Activated gamma-delta T cell treated with anti-CD3 and anti-CD28 coated beads, Interleukin-2, amount 50 U/mL, for 16 hours (primary cell): ENCODE data around the gene CLEC4E.
"Not testable (repeated sequence)": the region's sequence is repeated elsewhere in the genome, so short reads cannot be mapped to it uniquely, and the experiment has no call there.

Experiments
- DNase-seq: peaks from one replicate; pipeline ENCODE4 v3.0.0-alpha.2; 2020; ENCODE audit warnings: low read depth

Gene CLEC4E, protein sequence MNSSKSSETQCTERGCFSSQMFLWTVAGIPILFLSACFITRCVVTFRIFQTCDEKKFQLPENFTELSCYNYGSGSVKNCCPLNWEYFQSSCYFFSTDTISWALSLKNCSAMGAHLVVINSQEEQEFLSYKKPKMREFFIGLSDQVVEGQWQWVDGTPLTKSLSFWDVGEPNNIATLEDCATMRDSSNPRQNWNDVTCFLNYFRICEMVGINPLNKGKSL

DNA sequence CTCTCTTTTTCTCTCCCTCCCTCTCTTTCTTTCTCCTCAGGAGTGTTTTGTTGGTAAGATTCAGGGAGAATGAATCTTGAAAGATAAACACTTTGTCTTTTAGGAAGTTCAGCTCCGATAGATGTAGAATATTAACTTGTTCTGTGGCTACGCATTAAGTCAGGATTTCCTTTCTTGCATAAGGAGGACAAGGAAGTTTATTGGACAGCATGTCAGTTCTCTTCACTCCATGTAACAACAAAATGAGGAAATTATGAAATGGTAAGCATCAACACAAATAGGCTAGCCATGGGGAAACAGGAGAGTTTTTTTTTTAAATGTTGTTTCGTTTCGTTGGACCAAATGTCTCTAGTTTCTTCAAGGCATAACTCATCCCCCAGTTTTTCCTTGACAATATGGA lies at the start of gene CLEC4E:
TSS of gene CLEC4E (minus strand) at position 75 of the 400 bp plus-strand sequence. CDS start 108 bp downstream, outside the sequence.
- DNase-seq = not testable (repeated sequence)

DNA sequence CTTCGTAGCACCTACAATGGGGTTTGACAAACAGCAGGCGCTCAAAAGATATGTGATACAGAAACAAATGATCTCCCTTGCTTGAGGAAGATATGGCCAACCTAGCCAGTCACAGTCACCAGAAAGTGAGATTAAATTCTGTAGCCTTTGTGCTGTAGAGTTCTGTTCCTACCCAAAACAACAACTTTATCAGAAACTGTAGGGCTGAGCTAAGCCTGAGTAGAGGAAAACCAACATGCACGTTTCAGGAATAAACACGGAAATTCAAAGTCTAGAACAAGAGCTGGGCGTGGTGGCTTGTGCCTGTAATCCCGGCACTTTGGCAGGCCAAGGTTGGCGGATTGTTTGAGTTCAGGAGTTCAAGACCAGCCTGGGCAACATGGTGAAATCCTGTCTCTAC lies 49.0 kb upstream of the CLEC4E start:
- DNase-seq = no peak

DNA sequence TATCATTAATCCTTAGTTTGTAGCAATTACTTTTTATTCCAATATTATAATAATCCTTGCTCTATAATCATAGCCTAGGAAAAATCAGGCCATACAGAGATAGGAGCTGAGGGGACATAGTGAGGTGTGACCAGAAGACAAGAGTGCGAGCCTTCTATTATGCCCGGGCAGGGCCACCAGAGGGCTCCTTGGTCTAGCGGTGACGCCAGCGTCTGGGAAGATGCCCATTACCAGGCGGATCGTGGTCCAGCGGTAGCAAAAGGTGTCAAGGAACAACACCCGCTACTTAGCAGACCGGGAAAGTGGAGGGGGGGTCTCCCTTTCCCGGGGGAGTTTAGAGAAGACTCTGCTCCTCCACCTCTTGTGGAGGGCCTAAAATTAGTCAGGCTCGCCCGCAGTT lies 43.8 kb upstream of the CLEC4E start:
- DNase-seq = not testable (repeated sequence)

DNA sequence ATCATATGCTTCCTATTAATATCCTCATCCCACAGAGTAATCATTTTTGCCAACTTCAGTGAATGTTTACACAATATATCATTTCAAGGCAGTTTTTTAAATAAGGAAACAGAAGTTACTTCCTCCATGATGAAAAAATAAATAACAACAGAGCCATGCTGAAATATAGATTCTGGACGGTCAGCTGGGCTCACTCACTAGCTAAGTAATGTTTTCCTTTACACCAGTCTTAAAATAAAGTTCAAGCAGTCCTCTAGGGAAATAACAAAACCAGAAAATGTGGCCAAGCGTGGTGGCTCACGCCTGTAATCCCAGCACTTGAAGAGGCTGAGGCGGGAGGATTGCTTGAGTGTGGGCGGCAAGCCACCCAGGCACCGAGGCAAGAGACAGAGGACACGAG lies 43.3 kb upstream of the CLEC4E start:
- DNase-seq = no peak

DNA sequence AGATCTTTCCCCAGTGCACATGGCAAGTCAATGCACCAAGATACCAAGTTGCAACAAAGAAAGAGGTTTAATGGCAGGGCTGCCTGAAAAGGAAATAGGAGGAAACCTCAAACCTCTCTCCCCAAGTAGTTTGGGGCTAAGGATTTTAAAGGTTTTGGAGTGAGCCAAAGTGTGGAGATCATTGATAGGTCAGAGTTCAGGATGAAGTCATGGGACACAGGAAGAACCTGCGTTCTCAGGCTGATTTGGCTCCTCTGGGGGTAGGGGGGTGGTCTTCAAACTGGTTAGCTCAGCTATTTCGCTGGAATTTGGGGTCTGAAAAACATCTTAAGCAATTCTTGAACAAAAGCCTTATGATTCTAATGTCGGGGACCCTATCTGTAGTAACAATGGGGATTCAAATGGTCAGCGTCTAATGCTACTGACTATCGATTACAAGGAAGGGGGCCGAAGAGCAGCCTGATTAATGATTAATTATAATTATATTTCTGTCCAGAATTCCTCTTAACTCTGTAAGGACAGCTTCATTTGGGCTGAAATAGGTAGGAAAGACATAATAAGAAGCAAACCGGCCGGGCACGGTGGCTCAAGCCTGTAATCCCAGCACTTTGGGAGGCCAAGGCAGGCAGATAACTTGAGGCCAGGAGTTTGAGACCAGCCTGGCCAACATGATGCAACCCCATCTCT lies 40.5 kb upstream of the CLEC4E start:
- no peak for DNase-seq

DNA sequence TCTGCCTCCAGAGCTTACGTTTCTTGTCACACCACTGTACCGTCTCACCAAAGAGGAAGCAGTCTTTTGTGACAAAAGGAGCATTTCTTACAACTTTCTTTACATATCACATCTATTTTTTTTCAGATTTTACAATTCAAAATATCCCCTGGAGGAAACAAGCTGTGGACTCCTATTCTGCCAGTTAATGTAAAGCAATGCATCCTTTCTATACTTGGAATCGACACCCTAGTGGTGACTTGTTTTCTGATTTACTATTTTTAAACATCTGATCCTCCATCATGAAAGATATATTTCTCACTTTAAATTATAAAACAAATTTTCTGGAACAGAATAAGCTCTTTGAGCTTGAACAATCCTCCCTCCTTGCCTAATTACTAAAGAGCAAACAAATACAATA lies 37.2 kb upstream of the CLEC4E start:
- DNase-seq = no peak

DNA sequence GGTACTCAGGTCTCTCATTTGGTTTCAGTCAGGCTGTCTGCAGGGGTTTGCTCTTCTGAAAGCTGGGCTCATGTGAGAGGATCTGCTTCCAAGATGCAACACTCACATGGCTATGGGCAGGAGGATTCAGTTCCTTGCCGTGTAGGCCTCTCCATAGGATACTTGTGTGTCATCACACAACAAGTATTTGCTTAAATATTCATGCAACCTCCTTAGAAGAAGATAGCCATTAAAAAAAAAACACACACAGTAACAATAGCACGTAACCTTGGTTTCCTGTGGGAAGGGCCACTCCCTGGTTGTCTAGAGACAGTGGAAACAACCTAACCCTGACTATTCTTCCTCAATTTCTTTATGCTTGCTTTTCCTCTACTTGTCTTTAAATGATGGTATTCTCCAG lies 31.8 kb upstream of the CLEC4E start:
- no peak for DNase-seq

DNA sequence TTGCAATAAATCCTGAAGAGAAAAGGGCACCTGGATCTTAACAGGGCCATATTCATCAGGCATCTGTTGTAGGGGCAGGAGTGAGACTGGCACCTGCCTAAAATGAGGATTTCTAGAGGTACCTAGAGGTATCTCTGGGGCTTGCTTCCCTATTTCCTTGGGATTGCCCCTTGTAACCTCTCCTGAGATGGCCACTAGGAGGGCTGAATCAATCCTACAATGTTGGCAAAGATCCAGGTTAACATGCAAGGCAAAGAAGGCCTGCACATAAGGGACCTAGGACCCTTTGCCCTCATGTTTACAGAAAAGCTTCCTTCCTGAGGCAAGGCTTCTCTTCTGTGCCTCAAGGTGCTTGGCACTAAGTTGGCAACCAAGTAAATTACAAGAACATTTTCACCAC lies 25.8 kb upstream of the CLEC4E start:
- no peak for DNase-seq

DNA sequence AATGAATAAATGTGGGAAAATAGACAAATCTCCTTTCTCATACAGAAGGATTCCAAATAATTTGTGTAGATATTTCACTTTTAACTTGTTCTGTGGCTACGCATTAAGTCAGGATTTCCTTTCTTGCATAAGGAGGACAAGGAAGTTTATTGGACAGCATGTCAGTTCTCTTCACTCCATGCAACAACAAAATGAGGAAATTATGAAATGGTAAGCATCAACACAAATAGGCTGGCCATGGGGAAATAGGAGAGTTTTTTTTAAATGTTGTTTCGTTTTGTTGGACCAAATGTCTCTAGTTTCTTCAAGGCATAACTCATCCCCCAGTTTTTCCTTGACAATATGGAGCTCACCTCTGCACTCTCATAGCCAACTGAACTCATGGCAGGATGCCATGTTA lies 25.3 kb upstream of the CLEC4E start:
- DNase-seq = not testable (repeated sequence)

DNA sequence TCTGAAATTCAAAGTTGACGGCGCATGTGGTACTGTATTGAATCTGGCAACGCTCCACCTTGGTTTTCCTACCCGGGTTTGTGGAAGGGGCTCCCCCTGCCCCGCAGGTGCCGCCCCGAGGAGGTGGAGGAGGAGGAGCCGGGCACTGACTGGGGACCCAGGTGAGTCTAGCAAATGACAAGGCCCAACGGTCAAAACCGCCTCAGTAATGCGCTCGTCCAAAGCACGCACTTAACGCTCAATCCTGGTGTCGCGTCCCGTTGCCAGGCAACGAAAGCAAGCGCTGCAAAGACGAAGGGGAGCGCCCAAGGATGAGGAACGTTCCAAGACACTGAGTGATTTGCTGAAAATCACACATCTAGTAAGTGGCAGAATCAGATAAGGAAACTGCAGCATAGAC lies 24.0 kb upstream of the CLEC4E start:
- DNase-seq = no peak

DNA sequence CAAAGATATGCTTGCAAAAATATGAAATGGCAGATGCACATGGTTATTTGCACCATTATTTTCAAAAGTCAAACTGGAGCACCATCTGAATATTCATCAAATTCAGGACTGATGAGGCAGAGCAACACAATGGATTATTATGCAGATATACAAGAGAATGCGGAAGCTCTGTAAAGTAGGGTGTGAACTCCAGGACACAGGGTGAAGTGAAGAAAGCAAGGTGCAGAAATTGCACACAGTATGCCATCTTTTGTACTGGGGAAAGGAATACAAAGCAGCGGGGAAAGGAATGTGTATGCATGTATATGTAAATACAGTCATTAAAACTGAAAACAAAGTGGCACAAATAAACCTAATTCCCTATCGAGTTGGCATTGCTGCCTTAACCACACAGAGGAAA lies 22.7 kb upstream of the CLEC4E start:
- DNase-seq = no peak

DNA sequence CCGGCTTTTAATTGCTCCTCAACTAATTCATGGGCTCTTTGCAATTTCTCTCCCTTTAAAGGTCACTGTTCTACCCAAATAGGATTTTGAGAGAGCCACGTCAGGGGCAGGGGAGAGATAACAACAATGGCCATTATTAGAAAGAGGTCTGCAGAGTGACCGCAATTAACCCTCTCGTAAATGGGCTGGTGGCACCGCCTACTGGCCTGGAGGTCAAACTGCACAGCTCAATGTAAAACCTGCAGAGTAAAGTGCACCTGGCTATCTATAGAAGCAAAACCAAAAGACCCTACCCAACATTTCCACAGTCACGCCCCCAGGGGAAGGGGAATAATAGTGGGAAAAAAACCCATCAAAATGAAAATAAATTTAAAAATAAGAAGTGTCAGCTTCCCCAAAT lies 21.6 kb upstream of the CLEC4E start:
- no peak for DNase-seq

DNA sequence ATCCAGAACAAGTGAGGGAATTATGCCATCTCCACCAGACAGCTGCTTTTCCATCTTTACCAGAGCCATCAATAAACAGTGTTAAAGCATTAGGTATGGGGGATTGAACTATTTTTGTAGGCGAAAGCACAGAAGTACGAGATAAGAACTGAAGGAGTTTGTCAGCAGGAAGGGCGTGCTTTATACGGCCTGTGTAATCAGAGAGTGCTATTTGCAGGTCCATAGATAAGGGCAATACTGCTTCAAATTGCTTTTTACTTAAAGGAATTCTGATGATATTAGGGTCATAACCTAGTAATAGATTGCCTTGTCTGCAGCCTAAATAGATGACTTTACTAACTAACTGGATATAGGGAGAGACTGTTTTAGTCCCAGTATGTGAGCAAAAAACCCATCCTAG lies 20.3 kb upstream of the CLEC4E start:
- DNase-seq = no peak

DNA sequence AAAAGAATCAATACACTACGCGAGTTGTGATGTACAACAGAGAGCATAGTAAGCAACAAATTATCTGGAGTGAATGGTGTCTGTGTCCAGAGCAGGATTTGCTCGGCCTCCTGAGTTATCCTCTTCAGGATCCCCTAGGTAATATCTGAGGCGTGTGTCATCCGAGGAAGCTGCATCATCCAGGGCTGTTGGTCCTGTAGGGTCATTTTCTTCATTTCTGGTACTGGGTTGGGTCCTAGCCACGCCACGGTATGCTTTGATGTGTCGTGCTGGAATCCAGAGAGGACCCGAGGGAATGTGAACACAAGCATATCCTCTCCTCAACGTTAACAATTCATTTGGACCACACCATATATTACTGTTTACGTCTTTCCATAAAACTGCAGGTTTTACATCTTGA lies 19.0 kb upstream of the CLEC4E start:
- no peak for DNase-seq

DNA sequence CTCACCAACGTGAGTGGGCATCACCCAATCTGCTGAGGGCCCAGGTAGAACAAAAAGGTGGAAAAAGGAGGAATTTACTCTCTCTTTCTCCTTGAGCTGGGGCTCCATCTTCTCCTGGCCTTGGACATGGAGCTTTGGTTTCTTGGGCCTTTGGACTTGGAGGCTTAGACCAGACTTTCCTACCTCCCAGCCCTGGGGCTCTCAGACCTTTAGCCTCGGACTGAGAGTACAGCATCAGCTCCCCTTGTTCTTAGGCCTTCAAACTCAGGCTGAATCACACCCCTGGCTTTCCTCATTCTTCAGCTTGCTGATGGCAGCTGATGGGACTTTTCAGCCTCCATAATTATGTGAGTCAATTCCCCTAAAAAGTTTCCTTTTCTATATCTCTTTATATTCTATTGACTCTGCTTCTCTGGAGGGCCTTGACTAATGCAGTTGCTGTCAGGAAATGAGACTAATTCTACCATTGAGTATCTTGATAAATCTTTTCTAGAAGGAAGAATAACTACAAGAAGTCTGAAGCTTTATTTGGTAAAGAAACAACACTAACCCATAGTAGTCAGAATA lies 15.9 kb upstream of the CLEC4E start:
- no peak for DNase-seq

DNA sequence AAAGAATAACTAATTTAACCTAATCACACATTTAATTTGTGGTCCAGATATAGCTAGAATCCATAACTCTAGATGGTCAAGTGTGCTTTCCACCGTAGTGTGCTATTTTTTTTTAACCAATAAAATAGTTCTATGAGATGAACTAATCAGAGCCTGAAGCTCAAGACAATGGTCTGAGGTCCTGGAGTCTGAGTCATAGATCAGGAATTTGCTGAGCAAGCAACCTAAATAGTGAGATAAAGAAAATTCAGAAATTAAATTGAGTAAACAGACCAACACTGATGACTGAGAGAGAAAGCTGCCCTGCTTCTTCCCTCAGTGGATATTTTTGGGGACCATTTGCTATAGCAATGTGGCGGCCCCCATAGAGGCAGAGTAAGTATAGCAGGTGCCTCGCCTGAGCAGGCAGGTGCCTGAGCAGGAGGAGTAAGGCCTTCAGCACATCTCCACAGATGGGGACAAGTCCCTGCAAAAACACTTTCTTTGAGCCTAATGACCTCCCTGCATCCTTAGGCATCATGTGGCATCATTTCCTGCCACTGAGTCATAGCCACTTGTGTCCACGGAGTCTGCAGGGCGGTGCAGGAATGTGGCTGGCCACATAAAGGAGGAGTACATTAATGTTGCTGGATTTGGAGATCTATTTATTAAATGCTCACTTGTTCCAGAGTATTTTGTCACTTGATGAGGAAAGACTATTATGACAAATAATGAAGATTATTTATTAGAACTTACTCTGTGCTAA lies 13.9 kb upstream of the CLEC4E start:
- no peak for DNase-seq

DNA sequence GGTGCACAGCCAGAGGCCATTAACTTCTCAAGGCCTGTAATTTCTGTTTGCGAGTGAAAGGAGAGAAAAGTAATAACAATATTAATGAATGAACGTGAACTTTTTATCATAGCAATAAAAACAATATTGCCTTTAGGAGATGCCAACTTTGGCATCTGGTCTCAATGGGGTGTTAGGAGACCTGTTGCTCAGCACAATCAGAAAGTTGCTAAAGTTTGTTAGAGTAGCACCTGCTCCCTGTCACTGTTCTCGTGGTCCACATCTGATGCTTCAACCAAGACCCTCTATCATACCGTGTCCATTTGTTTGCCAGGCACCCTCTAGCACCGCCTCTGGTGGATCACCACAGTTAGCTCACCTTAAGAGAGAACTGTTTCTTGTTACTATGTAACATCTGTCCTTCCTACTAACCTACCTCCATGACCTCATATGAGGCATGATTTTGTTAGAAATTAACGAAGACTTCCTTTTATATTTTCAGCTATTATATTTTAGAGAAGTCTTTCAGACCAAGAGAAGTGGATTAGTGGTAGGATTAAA lies 12.5 kb upstream of the CLEC4E start:
- DNase-seq = no peak

DNA sequence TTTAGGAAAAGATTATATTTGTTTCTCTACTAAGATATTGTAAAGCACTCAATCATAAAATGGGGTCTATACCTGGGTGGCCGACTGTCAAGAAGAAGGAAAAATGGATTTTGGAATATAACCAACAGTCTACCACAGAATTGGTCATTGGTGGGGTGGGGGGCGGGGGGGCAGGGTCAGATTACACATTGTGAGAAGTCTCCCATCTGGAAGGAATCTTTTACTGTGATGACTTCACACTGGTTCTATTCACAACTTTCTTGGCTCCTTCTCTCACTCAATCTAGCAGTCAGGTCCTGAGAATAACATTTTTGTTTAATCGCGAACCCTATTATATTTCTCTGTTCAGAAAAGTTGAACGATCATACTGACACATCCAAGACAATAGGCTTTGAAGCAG lies 8.7 kb upstream of the CLEC4E start:
- DNase-seq = no peak

DNA sequence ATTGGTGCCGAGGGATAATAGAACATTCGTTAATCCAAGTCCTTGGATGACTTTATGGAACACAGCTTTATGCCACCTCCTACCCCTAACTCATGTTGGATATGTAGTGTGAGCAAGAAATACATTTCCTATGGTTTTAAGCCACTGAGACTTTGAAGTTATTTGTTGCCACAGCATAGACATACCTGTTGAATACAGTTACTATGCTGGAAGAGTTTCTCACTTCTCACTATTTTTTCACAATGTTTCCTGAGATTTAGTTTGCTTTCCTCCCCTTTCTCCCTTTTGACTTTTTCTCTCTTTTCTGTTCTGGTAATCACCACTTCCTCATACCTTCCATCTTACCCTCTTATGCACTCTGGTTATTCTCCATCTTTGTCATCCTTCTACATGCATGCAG lies 7.5 kb upstream of the CLEC4E start:
- DNase-seq = no peak

DNA sequence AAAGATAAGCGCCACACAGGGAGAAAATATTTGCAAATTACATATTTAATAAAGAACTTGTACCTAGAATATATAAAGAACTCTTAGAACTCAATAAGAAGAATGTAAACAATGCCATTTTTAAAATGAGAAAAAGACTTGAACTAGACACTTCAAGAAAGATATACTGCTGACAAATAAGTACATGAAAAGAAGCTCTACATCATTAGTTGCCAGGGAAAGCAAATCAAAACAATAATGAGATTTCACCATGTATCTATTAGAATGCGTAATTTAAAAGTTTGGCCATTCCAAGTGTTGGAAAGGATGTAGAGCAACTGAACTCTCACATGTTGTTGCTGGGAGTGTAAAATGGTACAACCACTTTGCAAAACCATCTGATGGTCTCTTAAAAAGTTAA lies 6.9 kb upstream of the CLEC4E start:
- DNase-seq = no peak

DNA sequence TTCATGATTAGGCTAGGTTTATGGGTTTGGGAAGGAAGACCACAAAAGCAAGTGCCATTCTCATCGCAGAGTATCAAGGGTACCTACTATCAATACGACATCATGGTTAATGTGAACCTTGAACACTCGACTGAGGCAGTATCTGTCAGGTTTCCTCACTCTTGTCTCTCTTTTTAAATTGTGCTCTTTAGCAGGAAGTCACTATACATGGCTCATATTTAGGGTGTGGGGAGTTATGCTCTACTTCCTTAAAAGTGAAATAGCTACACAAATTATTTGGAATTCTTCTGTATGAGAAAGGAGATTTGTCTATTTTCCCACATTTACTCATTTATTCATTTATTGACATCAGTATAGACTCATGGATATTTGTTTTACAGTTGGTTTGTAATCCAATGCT lies 5.9 kb upstream of the CLEC4E start:
- no peak for DNase-seq

DNA sequence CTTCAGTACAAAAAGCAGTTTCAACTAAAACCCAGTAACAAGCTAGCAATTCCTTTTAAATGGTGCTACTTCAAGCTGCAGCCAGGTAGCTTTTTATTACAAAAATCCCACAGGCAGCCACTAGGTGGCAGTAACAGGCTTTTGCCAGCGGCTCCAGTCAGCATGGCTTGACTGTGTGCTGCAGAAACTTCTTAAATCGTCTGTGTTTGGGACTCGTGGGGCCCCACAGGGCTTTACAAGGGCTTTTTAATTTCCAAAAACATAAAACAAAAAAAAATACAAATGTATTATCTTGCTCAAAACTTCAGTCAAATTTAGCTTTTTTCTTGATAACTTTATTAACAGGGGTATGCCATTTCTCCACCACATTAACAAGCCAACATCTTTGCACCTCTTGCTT lies 3.6 kb upstream of the CLEC4E start:
- DNase-seq = peak; percentile 69

DNA sequence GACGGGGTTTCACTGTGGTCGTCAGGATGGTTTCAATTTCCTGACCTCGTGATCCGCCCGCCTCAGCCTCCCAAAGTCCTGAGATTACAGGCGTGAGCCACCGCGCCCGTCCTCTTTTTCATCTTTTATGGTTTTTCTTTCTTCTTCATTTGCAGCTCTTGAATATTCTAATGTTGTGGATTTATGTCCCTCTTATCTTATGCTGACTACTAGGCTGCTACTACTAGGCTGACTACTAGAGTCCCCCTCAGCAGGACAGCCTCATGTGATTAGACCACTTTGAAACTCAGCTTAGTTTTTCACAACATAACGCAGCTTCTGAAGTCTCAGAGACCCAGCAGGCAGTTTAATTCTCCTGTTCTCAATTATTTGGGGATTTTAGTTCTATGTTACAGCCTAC lies 857 bp upstream of the CLEC4E start:
- DNase-seq = no peak
